ENCODE results near the gene PDE8B. TPM values are rescaled to one million over a fixed set of nuclear protein-coding genes. Genes with fewer than 3 reads are reported as not detected.

Gene PDE8B
- total RNA-seq, 1 donor from 2014 or later: 0.18 TPM

GRCh38 chr5:77235846-77236721, 25.6 kb downstream of the PDE8B start:
- H3K27me3 Mint-ChIP-seq (ENCODE audit: low read depth, unreplicated experiment): peaks cover 2% of the 10 kb centered on the region
- H3K4me1 ChIP-seq (ENCODE audit: insufficient read depth, low read length): no peaks in the 10 kb centered on the region
- no peaks in the 10 kb centered on the region for H4K20me1 ChIP-seq (ENCODE audit: insufficient read depth, low read length)
- H3K36me3 Mint-ChIP-seq (ENCODE audit: low read depth, unreplicated experiment): no peaks in the 10 kb centered on the region
- peaks cover 5% of the 10 kb centered on the region for H3K4me1 Mint-ChIP-seq (ENCODE audit: low read depth, unreplicated experiment)
- no peak overlapping the region for H3K4me3 Mint-ChIP-seq (ENCODE audit: unreplicated experiment)
- H3K4me3 ChIP-seq (ENCODE audit: insufficient read depth, low read depth, low read length): no peak overlapping the region
- H3K27ac ChIP-seq (ENCODE audit: low read depth, low read length): no peak overlapping the region
- TF ChIP-seq CTCF (IDR thresholded peaks at IDR 0.05; ENCODE audit: insufficient read depth, low read depth, low read length): no peak
- TF ChIP-seq EZH2 (IDR thresholded peaks at IDR 0.05; ENCODE audit: insufficient read depth, low read length): no peak
- H3K9ac ChIP-seq (ENCODE audit: low read length): no peak overlapping the region
- no peak for FAIRE-seq
- H3K79me2 ChIP-seq (ENCODE audit: insufficient read depth, low read length): no peaks in the 10 kb centered on the region
- H3K9me3 Mint-ChIP-seq (ENCODE audit: unreplicated experiment): peaks cover 1% of the 10 kb centered on the region
- peaks cover 3% of the 10 kb centered on the region for H3K27me3 ChIP-seq (ENCODE audit: insufficient read depth, low read length)
- no peak overlapping the region for H3K4me2 ChIP-seq (ENCODE audit: low read length)
- H3K27ac Mint-ChIP-seq (ENCODE audit: unreplicated experiment): no peak overlapping the region
- no peak for DNase-seq (ENCODE audit: low read depth)
- no peaks in the 10 kb centered on the region for H3K36me3 ChIP-seq (ENCODE audit: insufficient read depth, low read length)
- H2AFZ ChIP-seq (ENCODE audit: low read depth, low read length): no peak overlapping the region
- no peaks in the 10 kb centered on the region for H3K9me3 ChIP-seq (ENCODE audit: insufficient read depth, low read depth, low read length)

GRCh38 chr5:77239126-77239741, 28.8 kb downstream of the PDE8B start:
- H2AFZ ChIP-seq (ENCODE audit: low read depth, low read length): no peak overlapping the region
- H3K9me3 Mint-ChIP-seq (ENCODE audit: unreplicated experiment): peaks cover 1% of the 10 kb centered on the region
- no peaks in the 10 kb centered on the region for H4K20me1 ChIP-seq (ENCODE audit: insufficient read depth, low read length)
- no peak overlapping the region for H3K27ac ChIP-seq (ENCODE audit: low read depth, low read length)
- FAIRE-seq (no peak), DNase-seq (ENCODE audit: low read depth) (no peak)
- no peak for TF ChIP-seq EZH2 (IDR thresholded peaks at IDR 0.05; ENCODE audit: insufficient read depth, low read length)
- TF ChIP-seq CTCF (IDR thresholded peaks at IDR 0.05; ENCODE audit: insufficient read depth, low read depth, low read length): peak; percentile 45
- H3K4me2 ChIP-seq (ENCODE audit: low read length): no peak overlapping the region
- no peaks in the 10 kb centered on the region for H3K36me3 ChIP-seq (ENCODE audit: insufficient read depth, low read length)
- no peak overlapping the region for H3K27ac Mint-ChIP-seq (ENCODE audit: unreplicated experiment)
- no peaks in the 10 kb centered on the region for H3K36me3 Mint-ChIP-seq (ENCODE audit: low read depth, unreplicated experiment)
- H3K4me1 Mint-ChIP-seq (ENCODE audit: low read depth, unreplicated experiment): no peaks in the 10 kb centered on the region
- no peak overlapping the region for H3K4me3 Mint-ChIP-seq (ENCODE audit: unreplicated experiment)
- no peaks in the 10 kb centered on the region for H3K79me2 ChIP-seq (ENCODE audit: insufficient read depth, low read length)
- H3K27me3 Mint-ChIP-seq (ENCODE audit: low read depth, unreplicated experiment): peaks cover 2% of the 10 kb centered on the region
- no peak overlapping the region for H3K9ac ChIP-seq (ENCODE audit: low read length)
- H3K27me3 ChIP-seq (ENCODE audit: insufficient read depth, low read length): no peaks in the 10 kb centered on the region
- no peaks in the 10 kb centered on the region for H3K9me3 ChIP-seq (ENCODE audit: insufficient read depth, low read depth, low read length)
- H3K4me1 ChIP-seq (ENCODE audit: insufficient read depth, low read length): no peaks in the 10 kb centered on the region
- no peak overlapping the region for H3K4me3 ChIP-seq (ENCODE audit: insufficient read depth, low read depth, low read length)
